H1 (cell line): Measurements from ENCODE around the gene P3H3.

Experiments
- CBX8 ChIP-seq: fragments of 300-800, 300-1000 bp; sonication (generic); IDR thresholded peaks from 2 replicates; pipeline ENCODE4 v1.7.1; 2016; ENCODE audit warnings: low read depth, low read length, borderline replicate concordance
- CEBPB ChIP-seq: IDR thresholded peaks from 2 replicates; pipeline ENCODE4 v1.6.1; 2012; ENCODE audit warnings: low read depth, low read length
- EZH2 ChIP-seq: fragments of 200-600 bp; sonication (generic); IDR thresholded peaks from 2 replicates; pipeline ENCODE4 v1.7.1; 2012; ENCODE audit warnings: low read depth, mild to moderate bottlenecking, moderate library complexity, low read length, inconsistent platforms; ENCODE audit not compliant: severe bottlenecking
- MAFK ChIP-seq: IDR thresholded peaks from 2 replicates; pipeline ENCODE4 v1.6.1; 2012; ENCODE audit warnings: low read depth, mild to moderate bottlenecking, improper control_type of control experiment, low read length
- POLR2A ChIP-seq, 2 experiments: IDR thresholded peaks; 1 replicate in 1 of 2; 2 replicates in 1 of 2; pipeline ENCODE4 v1.6.1; 2011; ENCODE audit warnings: low read depth in 2 of 2, low read length in 2 of 2, mild to moderate bottlenecking in 2 of 2; ENCODE audit errors: control extremely low read depth in 1 of 2
- POLR2AphosphoS5 ChIP-seq: IDR thresholded peaks from 2 replicates; pipeline ENCODE4 v1.6.1; 2011; ENCODE audit warnings: low read depth, low read length
- SIN3A ChIP-seq, 2 experiments: IDR thresholded peaks in 1 of 2; conservative IDR thresholded peaks in 1 of 2; 2 replicates each; pipeline ENCODE4 v1.6.1; 2011 to 2012; ENCODE audit warnings: low read length in 2 of 2, improper control_type of control experiment in 1 of 2, low read depth in 1 of 2, mild to moderate bottlenecking in 1 of 2
- SIX5 ChIP-seq: IDR thresholded peaks from 2 replicates; pipeline ENCODE4 v1.6.1; 2011; ENCODE audit warnings: mild to moderate bottlenecking, low read depth, low read length
- SRF ChIP-seq: IDR thresholded peaks from 2 replicates; pipeline ENCODE4 v1.6.1; 2011; ENCODE audit warnings: mild to moderate bottlenecking, low read depth, low read length, moderate library complexity
- YY1 ChIP-seq: IDR thresholded peaks from 2 replicates; pipeline ENCODE4 v1.6.1; 2011; ENCODE audit warnings: low read depth, mild to moderate bottlenecking, low read length
- TF ChIP-seq, protein P1 (sequence below), 3 experiments: IDR thresholded peaks; 1 replicate in 2 of 3; 2 replicates in 1 of 3; pipeline versions ENCODE4 v1.5.1 to v1.6.1; 2011; ENCODE audit warnings: low read length in 3 of 3, mild to moderate bottlenecking in 3 of 3, inconsistent platforms in 2 of 3, low read depth in 1 of 3, moderate library complexity in 1 of 3; ENCODE audit not compliant: insufficient read depth in 1 of 3; ENCODE audit errors: control extremely low read depth in 1 of 3
- TF ChIP-seq, protein P2 (sequence below): IDR thresholded peaks from 2 replicates; pipeline ENCODE4 v1.6.1; 2012; ENCODE audit warnings: inconsistent platforms

- no peak for TF ChIP-seq POLR2AphosphoS5
- TF ChIP-seq, protein P1, sequence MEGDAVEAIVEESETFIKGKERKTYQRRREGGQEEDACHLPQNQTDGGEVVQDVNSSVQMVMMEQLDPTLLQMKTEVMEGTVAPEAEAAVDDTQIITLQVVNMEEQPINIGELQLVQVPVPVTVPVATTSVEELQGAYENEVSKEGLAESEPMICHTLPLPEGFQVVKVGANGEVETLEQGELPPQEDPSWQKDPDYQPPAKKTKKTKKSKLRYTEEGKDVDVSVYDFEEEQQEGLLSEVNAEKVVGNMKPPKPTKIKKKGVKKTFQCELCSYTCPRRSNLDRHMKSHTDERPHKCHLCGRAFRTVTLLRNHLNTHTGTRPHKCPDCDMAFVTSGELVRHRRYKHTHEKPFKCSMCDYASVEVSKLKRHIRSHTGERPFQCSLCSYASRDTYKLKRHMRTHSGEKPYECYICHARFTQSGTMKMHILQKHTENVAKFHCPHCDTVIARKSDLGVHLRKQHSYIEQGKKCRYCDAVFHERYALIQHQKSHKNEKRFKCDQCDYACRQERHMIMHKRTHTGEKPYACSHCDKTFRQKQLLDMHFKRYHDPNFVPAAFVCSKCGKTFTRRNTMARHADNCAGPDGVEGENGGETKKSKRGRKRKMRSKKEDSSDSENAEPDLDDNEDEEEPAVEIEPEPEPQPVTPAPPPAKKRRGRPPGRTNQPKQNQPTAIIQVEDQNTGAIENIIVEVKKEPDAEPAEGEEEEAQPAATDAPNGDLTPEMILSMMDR (IDR thresholded peaks at IDR 0.05; ENCODE audit: control extremely low read depth in 1 of 3, insufficient read depth in 1 of 3, low read depth in 1 of 3, low read length in 3 of 3) = no peak
- no peak for TF ChIP-seq EZH2
- TF ChIP-seq POLR2A (IDR thresholded peaks at IDR 0.05; ENCODE audit: control extremely low read depth in 1 of 2, low read depth in 2 of 2, low read length in 2 of 2) = no peak
- TF ChIP-seq, protein P2, sequence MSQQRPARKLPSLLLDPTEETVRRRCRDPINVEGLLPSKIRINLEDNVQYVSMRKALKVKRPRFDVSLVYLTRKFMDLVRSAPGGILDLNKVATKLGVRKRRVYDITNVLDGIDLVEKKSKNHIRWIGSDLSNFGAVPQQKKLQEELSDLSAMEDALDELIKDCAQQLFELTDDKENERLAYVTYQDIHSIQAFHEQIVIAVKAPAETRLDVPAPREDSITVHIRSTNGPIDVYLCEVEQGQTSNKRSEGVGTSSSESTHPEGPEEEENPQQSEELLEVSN = no peak
- no peak for TF ChIP-seq SIN3A (conservative IDR thresholded peaks at IDR 0.05 in 1 of 2, IDR thresholded peaks at IDR 0.05 in 1 of 2; ENCODE audit: low read depth in 1 of 2, low read length in 2 of 2)
- TF ChIP-seq CBX8 = no peak
- no peak for TF ChIP-seq YY1
- TF ChIP-seq SIX5 = no peak
- TF ChIP-seq MAFK = no peak
- TF ChIP-seq SRF = no peak
- no peak for TF ChIP-seq CEBPB
Observed at GRCh38 chr12:6784296-6784695, 43.9 kb upstream of the P3H3 start.
